ENCODE results near the gene FRMD1. TPM values are rescaled to one million over a fixed set of nuclear protein-coding genes. Genes with fewer than 3 reads are reported as not detected.

The FRMD1 gene
- total and polyA plus RNA-seq, 2 donors (not counting 1 experiment from before 2014, with no cell fraction given) = not detected

DNA sequence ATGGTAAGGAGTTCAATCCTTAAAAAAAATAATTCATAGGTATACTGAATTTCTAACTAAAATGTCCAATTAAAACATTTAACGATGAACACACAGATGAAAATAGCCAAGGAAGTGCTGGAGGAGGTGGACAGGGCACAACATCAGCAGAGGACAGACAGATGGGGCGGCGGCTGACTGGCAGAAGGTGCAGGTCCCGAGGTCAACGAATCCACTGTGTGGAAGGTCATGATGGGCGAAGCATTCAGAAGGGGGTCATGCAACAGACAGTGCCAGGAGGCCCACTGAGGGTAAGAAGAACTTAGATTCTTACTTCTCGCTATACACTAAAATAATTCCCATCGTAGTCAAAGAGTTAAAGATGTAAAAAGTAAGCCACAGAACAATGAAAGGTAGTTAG, 34.2 kb upstream of the FRMD1 start:
- Mint-ChIP-seq H3K27me3 (no peaks in the 10 kb centered on the region), H3K4me3 (no peak overlapping the region), H3K4me1 (no peaks in the 10 kb centered on the region), H3K9me3 (ENCODE audit: insufficient read depth) (no peaks in the 10 kb centered on the region), H3K27ac (no peak overlapping the region)
- Histone ChIP-seq H3K27me3 (replicated peaks in 1 of 4; ENCODE audit: control extremely low read depth in 1 of 4, control insufficient read depth in 3 of 4, insufficient read depth in 4 of 4, low read length in 3 of 4) (no peaks in the 10 kb centered on the region), H3K27ac (ENCODE audit: low read length in 2 of 2) (no peak overlapping the region), H3K79me2 (ENCODE audit: control insufficient read depth, insufficient read depth, low read length) (no peaks in the 10 kb centered on the region), H4K20me1 (ENCODE audit: control insufficient read depth, insufficient read depth, low read length, poor library complexity, severe bottlenecking) (no peaks in the 10 kb centered on the region), H3K4me1 (ENCODE audit: control insufficient read depth in 2 of 2, insufficient read depth in 2 of 2, low read length in 2 of 2) (no peaks in the 10 kb centered on the region), H2AFZ (ENCODE audit: insufficient read depth, low read depth, low read length, poor library complexity, severe bottlenecking) (no peak overlapping the region), H3K36me3 (replicated peaks in 1 of 2; ENCODE audit: control extremely low read depth in 1 of 2, control insufficient read depth in 1 of 2, extremely low read depth in 1 of 2, insufficient read depth in 2 of 2, low read length in 1 of 2) (no peaks in the 10 kb centered on the region), H3K4me3 (ENCODE audit: control extremely low read depth in 1 of 5, extremely low read depth in 1 of 5, insufficient read depth in 1 of 5, low read depth in 2 of 5, low read length in 4 of 5) (no peak overlapping the region), H3K9ac (ENCODE audit: low read length) (no peak overlapping the region), H3K9me3 (ENCODE audit: control extremely low read depth in 1 of 3, control insufficient read depth in 2 of 3, insufficient read depth in 1 of 3, low read length in 2 of 3) (peaks cover 0 to 11% (median 0%) of the 10 kb centered on the region in 3 donors), H3K4me2 (replicated peaks; ENCODE audit: low read depth, low read length, poor library complexity, severe bottlenecking) (no peak overlapping the region)
- intact Hi-C loops (cut with micrococcal nuclease) = no loop called here
- no peak for TF ChIP-seq EZH2 (IDR thresholded peaks at IDR 0.05; ENCODE audit: borderline replicate concordance, insufficient read depth, low read depth, low read length, poor library complexity, severe bottlenecking)
- TF ChIP-seq, protein P1, sequence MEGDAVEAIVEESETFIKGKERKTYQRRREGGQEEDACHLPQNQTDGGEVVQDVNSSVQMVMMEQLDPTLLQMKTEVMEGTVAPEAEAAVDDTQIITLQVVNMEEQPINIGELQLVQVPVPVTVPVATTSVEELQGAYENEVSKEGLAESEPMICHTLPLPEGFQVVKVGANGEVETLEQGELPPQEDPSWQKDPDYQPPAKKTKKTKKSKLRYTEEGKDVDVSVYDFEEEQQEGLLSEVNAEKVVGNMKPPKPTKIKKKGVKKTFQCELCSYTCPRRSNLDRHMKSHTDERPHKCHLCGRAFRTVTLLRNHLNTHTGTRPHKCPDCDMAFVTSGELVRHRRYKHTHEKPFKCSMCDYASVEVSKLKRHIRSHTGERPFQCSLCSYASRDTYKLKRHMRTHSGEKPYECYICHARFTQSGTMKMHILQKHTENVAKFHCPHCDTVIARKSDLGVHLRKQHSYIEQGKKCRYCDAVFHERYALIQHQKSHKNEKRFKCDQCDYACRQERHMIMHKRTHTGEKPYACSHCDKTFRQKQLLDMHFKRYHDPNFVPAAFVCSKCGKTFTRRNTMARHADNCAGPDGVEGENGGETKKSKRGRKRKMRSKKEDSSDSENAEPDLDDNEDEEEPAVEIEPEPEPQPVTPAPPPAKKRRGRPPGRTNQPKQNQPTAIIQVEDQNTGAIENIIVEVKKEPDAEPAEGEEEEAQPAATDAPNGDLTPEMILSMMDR (IDR thresholded peaks at IDR 0.05) = no peak
- no peak for DNase-seq
- ATAC-seq (ENCODE audit: low read depth) = no peak
- POLR2A ChIA-PET = no interaction called here
- CTCF ChIA-PET = no interaction called here
- 92% methylated on average over 3 of the region's 8 CpGs for WGBS (ENCODE audit: insufficient coverage)

DNA sequence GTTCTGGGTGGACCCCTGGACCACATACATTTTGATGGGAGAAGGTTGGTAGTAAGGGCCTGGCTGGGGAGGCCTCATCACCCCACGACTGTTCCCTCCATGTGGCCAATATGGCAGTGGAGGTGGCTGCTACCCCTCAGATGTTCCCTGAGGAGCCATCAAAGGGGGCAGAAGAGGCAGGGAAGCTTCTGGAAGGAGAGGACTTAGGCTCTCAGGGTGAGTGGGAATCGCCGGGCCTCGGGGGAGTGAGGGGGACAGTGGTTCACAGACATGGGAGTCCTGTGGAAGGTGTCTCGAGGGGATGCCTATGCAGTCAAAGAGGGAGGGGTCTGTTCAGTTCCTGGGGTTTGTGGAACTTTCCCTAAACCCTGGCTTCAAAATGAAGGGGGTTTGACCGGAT, 32.9 kb upstream of the FRMD1 start:
- ATAC-seq (ENCODE audit: low read depth) = no peak
- no peaks in the 10 kb centered on the region for H3K9me3 Mint-ChIP-seq (ENCODE audit: insufficient read depth)
- H3K4me1 Mint-ChIP-seq = no peaks in the 10 kb centered on the region
- H3K79me2 ChIP-seq (ENCODE audit: control insufficient read depth, insufficient read depth, low read length) = no peaks in the 10 kb centered on the region
- 75% methylated on average over 4 of the region's 6 CpGs for whole genome bisulfite sequencing (ENCODE audit: insufficient coverage)
- no peak overlapping the region for H3K4me3 ChIP-seq (ENCODE audit: control extremely low read depth in 1 of 5, extremely low read depth in 1 of 5, insufficient read depth in 1 of 5, low read depth in 2 of 5, low read length in 4 of 5)
- CTCF ChIA-PET = no interaction called here
- no peaks in the 10 kb centered on the region for H3K27me3 ChIP-seq (replicated peaks in 1 of 4; ENCODE audit: control extremely low read depth in 1 of 4, control insufficient read depth in 3 of 4, insufficient read depth in 4 of 4, low read length in 3 of 4)
- no peak overlapping the region for H3K4me2 ChIP-seq (replicated peaks; ENCODE audit: low read depth, low read length, poor library complexity, severe bottlenecking)
- no peak overlapping the region for H3K9ac ChIP-seq (ENCODE audit: low read length)
- no peaks in the 10 kb centered on the region for H3K36me3 ChIP-seq (replicated peaks in 1 of 2; ENCODE audit: control extremely low read depth in 1 of 2, control insufficient read depth in 1 of 2, extremely low read depth in 1 of 2, insufficient read depth in 2 of 2, low read length in 1 of 2)
- H2AFZ ChIP-seq (ENCODE audit: insufficient read depth, low read depth, low read length, poor library complexity, severe bottlenecking) = no peak overlapping the region
- no peaks in the 10 kb centered on the region for H3K27me3 Mint-ChIP-seq
- peaks cover 0 to 7% (median 0%) of the 10 kb centered on the region in 3 donors for H3K9me3 ChIP-seq (ENCODE audit: control extremely low read depth in 1 of 3, control insufficient read depth in 2 of 3, insufficient read depth in 1 of 3, low read length in 2 of 3)
- no peak overlapping the region for H3K27ac Mint-ChIP-seq
- no peaks in the 10 kb centered on the region for H3K4me1 ChIP-seq (ENCODE audit: control insufficient read depth in 2 of 2, insufficient read depth in 2 of 2, low read length in 2 of 2)
- no peak overlapping the region for H3K27ac ChIP-seq (ENCODE audit: low read length in 2 of 2)
- intact Hi-C loops (cut with micrococcal nuclease) = no loop called here
- H4K20me1 ChIP-seq (ENCODE audit: control insufficient read depth, insufficient read depth, low read length, poor library complexity, severe bottlenecking) = no peaks in the 10 kb centered on the region
- DNase-seq = no peak
- TF ChIP-seq EZH2 (IDR thresholded peaks at IDR 0.05; ENCODE audit: borderline replicate concordance, insufficient read depth, low read depth, low read length, poor library complexity, severe bottlenecking) = no peak
- TF ChIP-seq, protein P1 (IDR thresholded peaks at IDR 0.05) = no peak
- H3K4me3 Mint-ChIP-seq = no peak overlapping the region
- POLR2A ChIA-PET = no interaction called here
